GM21717 (cell line): ENCODE data around the gene CTBP1.
"Not testable (repeated sequence)": the region's sequence is repeated elsewhere in the genome, so short reads cannot be mapped to it uniquely, and the experiment has no call there.

ENCODE experiments used
- ATAC-seq: cut with Tn5 transposase; IDR thresholded peaks from one replicate; pipeline ENCODE4 v1.9.1; 2021; ENCODE audit warnings: mild to moderate bottlenecking, moderate library complexity; ENCODE audit not compliant: unreplicated experiment

CTBP1 gene

DNA sequence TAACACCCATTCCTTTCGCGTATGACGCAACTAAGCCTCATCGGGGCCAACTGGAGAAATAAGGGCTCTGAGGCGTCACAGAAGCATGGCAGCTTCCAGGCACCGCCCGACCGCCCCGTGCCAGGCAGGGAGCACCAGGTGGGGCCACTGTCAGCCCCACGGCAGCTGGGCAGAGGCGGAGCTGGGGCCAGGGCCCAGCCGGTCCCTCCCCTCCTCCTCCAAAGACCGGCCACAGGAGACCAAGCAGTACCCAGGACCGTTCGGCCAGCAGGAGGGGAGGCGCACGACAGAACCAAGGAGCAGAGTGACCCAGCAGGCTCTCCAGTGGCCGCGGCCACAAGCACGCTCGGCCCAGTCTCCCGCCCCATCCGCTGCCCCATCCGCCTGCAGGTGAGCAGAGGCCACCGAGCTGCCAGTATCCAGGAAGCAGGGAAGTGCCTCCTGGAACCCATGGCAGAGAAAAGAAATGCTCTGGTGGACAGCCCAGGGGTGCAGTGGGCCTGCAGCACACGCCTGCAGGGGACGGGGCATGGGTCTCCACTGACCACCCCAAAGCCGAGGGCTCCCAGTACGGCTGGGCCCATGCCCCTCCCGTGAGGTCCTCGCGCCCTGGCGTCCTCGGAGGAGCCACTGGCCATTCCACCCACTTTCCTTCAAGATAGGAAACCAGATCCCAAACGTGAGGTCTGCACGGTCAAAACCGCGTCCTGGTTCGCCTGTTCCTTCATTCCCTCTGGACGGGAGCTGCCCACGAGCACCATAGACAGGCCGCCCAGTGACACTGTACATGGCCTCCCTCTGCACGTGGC lies 9.6 kb downstream of the CTBP1 start:
- no peak for ATAC-seq

GRCh38 chr4:1238676-1239000 lies 10.3 kb downstream of the CTBP1 start:
- no peak for ATAC-seq

- ATAC-seq, result no peak
Observed at GRCh38 chr4:1237981-1238675, 10.8 kb downstream of the CTBP1 start.

DNA sequence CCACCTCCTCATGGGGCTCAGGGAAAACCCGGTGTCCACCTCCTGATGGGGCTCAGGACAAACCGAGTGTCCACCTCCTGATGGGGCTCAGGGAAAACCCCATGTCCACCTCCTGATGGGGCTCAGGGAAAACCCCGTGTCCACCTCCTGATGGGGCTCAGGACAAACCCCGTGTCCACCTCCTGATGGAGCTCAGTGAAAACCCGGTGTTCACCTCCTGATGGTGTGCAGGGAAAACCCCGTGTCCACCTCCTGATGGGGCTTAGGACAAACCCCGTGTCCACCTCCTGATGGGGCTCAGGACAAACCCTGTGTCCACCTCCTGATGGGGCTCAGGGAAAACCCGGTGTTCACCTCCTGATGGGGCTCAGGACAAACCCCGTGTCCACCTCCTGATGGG lies 11.7 kb downstream of the CTBP1 start:
- ATAC-seq, result not testable (repeated sequence)

DNA sequence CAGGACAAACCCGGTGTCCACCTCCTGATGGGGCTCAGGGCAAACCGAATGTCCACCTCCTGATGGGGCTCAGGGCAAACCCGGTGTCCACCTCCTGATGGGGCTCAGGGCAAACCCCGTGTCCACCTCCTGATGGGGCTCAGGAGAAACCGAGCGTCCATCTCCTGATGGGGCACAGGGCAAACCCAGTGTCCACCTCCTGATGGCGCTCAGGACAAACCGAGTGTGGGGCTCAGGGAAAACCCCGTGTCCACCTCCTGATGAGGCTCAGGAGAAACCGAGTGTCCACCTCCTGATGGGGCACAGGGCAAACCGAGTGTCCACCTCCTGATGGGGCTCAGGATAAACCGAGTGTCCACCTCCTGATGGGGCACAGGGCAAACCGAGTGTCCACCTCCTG lies 12.1 kb downstream of the CTBP1 start:
- ATAC-seq, result not testable (repeated sequence)

DNA sequence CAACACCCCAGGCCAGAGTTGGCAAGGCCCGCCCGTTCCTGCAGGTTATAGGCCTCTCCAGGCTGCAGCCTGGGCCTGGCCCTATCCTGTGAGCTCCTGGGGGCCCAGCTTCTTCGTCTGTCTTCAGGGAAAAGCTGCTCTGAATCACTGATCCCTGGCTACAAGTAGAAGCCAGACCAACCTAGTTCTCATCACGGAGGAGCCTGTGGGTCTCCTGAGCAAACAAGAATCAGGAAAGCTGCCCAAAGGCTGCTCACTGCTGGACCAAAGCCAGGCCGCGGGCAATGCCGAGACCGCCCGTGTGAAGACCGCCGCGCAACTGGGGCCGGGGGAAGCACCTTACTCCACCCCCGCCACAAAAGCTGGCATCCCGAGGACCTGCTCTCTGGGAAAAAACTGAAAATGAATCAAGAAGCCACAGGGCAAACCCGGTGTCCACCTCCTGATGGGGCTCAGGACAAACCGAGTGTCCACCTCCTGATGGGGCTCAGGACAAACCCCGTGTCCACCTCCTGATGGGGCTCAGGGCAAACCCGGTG lies 12.8 kb downstream of the CTBP1 start:
- no peak for ATAC-seq

DNA sequence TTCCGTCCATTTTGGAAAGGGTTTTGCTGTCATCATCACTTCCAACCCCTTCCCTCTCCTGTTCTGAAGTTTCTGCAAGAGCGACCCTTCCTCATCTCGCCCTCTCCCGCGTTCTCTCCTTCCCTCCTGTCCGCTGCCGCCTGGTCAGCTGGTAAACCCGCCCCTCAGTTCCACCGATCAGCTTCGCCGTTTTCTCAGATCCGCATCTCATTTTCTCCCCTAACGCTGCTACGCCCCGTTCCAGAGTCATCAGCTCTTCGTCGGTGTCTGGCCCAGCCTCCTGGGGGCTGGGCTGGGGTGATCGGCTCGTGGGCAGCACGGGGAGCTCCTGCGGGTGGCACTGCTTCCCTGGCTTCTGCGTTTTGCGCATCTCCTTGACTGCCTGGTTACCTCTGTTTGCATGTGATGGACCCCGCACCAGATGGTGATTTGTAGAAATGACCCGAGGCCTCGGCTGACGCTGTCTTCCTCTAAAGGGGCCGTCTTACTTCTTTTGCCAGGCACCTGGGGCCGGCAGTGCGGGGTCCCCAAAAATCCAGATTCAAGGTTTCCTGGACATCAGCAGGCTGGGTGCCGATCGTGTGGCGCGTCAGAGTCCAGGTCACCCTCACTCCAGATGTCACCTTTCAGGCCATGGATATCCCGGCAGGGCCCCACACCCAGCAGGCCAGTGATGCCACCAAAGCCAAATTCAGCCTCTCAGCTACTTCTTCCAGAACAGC lies 13.4 kb downstream of the CTBP1 start:
- ATAC-seq, result no peak

GRCh38 chr4:1234811-1235292 lies 14.1 kb downstream of the CTBP1 start:
- ATAC-seq, result no peak

- ATAC-seq, result no peak
Observed at GRCh38 chr4:1234309-1234695, 14.6 kb downstream of the CTBP1 start.

DNA sequence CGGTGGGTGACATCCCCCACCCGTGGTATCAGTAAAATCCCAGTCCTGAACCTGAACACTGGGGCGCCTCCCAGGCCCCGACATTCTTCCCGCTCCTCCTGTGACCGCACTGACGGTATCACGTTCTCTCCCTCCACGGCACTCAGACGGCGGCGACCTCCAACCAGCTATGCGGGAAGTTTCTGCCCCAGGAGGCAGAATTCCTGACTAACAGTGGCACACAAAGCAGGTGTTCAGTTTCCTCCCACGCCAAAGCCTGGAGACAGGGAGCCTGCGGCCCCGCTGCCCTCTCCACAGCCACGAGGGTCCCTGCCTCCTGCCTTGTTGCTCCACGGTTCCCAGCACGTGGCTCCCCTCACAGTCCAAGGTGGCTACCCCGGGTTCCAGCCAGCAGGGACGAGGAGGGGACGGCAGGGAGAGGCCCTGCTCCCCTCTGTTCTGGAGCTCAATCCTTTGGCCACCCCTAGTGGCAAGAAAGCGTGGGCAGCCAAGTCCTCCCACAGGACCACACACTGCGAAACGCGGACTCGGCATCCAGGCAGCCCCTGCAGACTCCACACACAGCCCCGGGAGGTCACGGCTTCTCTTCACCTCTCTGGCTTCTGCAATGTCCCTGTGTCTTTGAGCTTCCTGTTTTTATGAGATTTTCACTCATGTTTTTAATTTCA lies 15.2 kb downstream of the CTBP1 start:
- ATAC-seq, result no peak

GRCh38 chr4:1232661-1233621 lies 16.0 kb downstream of the CTBP1 start:
- no peak for ATAC-seq

DNA sequence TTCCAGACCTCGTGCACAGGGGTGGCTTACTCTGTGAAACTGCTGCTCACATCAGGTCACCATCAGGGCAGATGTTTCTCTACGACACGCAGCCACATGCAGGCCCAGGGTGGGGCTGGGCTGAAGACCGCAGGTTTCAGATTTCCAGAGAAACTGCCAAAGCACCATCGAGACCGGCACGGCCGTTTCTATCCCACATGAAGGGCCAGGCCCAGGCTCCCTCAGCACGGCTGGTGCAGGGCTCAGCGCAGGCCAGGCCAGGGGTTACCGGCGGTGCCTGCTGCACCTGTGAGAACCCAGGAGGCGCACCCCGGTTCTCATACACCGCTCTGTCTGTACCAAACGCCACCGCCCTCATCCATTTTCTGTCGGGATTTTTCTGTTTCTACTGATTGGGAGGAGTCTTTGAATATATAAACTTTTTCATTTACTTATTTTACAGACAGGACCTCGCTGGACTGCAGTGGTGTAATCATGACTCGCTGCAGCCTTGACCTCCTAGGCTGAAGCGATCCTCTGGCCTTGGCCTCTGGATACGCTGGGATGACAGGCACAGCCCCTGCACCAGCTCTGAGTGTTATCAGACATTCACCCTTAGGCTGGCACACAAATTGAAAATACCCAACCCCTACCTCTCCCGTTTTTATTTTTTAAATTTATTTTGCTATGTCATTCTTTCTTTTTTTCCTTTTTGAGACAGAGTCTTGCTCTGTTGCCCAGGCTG lies 17.1 kb downstream of the CTBP1 start:
- ATAC-seq, result no peak

- no peak for ATAC-seq
Observed at GRCh38 chr4:1230971-1231636, 17.8 kb downstream of the CTBP1 start.

GRCh38 chr4:1230316-1230715 lies 18.6 kb downstream of the CTBP1 start:
- ATAC-seq, result no peak

DNA sequence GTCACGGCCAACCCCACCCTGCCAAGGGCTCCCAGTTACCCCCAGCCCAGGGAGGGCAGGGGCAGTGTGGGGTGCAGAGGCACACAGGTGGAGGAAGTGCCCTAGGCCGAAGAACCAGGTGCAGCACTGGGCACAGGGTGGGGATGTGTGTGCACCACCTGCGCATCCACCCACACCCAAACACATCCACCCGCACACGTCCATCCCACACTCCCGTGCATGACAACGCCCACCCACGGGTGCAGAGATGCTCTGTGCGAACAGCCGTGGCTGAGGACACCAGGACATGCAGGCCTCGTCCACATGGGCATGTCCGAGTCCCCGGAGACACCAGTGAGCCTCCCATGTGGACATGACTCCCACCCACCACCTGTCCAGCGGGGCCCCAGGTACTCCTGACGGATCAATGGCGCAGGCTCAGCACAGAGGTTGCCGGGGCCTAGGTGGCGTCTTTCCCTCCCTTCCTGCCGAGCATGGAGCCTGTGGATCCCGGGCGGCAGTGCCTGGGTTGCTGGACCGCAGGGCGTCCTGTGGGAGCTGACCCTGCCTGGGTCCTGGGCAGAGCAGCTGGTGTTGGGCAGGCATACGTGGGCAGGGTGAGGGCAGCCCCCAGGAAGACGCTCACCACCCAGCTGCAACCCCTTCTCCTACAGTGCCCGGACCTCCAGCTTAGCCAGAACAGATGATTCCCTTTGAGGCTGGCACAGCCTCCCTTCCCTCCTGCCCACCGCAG lies 19.6 kb downstream of the CTBP1 start:
- no peak for ATAC-seq

DNA sequence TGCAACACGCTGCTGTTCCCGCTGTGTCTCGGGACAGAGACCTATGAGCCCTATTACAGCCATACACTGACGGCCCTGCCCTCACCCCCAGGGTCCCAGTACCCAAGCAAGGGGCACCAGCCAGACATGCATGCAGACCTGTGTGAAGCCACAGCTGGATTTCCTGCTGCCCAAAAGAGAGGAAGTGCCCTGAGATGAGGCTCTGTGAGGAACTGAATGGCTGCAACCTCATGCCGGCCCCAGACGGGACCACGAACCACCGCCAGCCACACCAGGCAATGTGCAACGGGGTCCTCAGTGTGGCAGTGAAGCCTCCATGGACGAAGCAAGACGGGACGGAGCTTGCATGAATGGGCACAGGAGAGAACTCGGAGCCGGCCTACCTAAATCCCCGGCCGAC lies 21.1 kb downstream of the CTBP1 start:
- no peak for ATAC-seq

DNA sequence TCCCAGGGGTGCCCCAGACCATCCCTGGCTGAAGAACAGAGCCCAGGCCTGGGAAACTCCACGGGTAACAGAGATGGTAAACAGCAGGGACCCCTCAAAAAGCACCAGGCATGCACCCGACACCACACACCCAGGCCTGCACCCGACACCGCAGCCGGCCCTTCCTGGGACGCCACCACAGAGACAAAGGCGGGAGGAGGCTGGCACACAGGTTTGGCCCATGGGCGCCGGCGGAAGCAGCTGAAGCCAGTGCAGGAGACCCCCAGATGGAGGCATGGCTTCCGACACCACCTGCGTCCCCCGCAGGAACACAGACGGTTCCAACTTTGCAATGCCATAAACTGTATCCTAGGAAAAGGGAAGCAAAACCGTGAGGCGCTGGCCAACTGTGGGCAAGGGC lies 22.3 kb downstream of the CTBP1 start:
- no peak for ATAC-seq

DNA sequence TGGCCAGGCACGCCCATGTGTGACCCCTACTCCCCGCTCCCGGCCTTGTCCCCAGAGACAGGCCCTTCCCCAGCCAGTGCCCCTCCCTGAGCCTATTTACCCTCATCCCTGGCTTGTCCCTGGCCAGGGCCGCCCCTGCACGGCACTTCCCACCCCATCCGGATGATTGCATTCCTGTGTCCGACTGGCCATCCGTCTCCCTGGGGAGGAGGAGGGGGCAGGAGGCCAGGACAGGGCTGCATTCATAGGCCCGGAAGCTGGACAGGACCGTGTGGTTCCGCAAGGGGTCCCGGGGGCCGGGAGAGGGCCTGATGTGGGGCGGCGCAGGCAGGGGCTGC lies 22.8 kb downstream of the CTBP1 start:
- ATAC-seq, result no peak
